ENCODE results near the gene USP47. TPM values are rescaled to one million over a fixed set of nuclear protein-coding genes. Genes with fewer than 3 reads are reported as not detected.

Gene USP47
- total and polyA plus RNA-seq, 7 experiments from 2014 or later: 42.1 to 72.4 (median 59.1) TPM

DNA sequence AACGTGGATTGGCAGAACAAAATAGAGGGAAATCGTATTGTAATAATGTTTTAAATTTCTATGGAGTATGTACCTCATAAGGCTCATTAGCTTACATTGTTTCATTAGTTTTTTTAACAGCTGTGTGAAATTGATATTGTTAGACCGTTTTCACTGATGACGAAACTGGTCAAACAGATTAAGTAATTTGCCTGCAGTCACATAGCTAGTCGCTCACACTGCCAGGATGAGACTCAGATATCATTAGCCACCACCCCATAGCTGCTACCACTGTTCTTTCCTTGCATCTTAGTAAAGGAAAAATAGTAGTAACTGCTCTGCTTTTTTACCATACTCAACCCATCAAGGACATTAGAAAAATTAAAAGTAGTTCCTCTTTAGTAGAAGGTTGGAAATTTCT is 102.7 kb downstream of the USP47 start:
- POLR2A ChIA-PET: no interaction called here
- H3K36me3 ChIP-seq (ENCODE audit: control insufficient read depth in 2 of 3, insufficient read depth in 3 of 3, low read length in 3 of 3): peaks cover 8 to 52% (median 10%) of the 10 kb centered on the region in 3 experiments
- Mint-ChIP-seq H3K4me1 (peaks cover 0 to 2% (median 0%) of the 10 kb centered on the region in 7 donors), H3K9me3 (no peaks in the 10 kb centered on the region), H3K27ac (peak overlapping the region in 3 of 9 donors; percentile 36 to 54 (median 52)), H3K27me3 (no peaks in the 10 kb centered on the region), H3K4me3 (no peak overlapping the region), H3K36me3 (peaks cover 12 to 43% (median 16%) of the 10 kb centered on the region in 5 donors)
- CTCF ChIA-PET: no interaction called here
- ATAC-seq (no peak), DNase-seq (no peak)
- intact Hi-C loops (cut with micrococcal nuclease): no loop called here
- no peak overlapping the region for H3K27ac ChIP-seq (ENCODE audit: low read depth, low read length)
- no peaks in the 10 kb centered on the region for H3K4me1 ChIP-seq (ENCODE audit: control insufficient read depth in 2 of 2, insufficient read depth in 2 of 2, low read length in 2 of 2)
- no peaks in the 10 kb centered on the region for H3K9me3 ChIP-seq (ENCODE audit: control insufficient read depth in 2 of 3, low read length in 3 of 3)
- H3K4me3 ChIP-seq (ENCODE audit: low read length): no peak overlapping the region
- H3K27me3 ChIP-seq (ENCODE audit: control insufficient read depth in 2 of 2, insufficient read depth in 2 of 2, low read length in 2 of 2): no peaks in the 10 kb centered on the region

GRCh38 chr11:11946180-11946579 is 104.4 kb downstream of the USP47 start:
- Mint-ChIP-seq H3K36me3 (peaks cover 12 to 46% (median 21%) of the 10 kb centered on the region in 5 donors), H3K9me3 (no peaks in the 10 kb centered on the region), H3K27me3 (no peaks in the 10 kb centered on the region), H3K27ac (peak overlapping the region in 4 of 9 donors; percentile 21 to 56 (median 28)), H3K4me1 (peaks cover 0 to 2% (median 0%) of the 10 kb centered on the region in 7 donors), H3K4me3 (no peak overlapping the region)
- Histone ChIP-seq H3K36me3 (ENCODE audit: control insufficient read depth in 2 of 3, insufficient read depth in 3 of 3, low read length in 3 of 3) (peaks cover 11 to 60% (median 11%) of the 10 kb centered on the region in 3 experiments), H3K4me3 (ENCODE audit: low read length) (no peak overlapping the region), H3K9me3 (ENCODE audit: control insufficient read depth in 2 of 3, low read length in 3 of 3) (no peaks in the 10 kb centered on the region), H3K27ac (ENCODE audit: low read depth, low read length) (no peak overlapping the region), H3K27me3 (ENCODE audit: control insufficient read depth in 2 of 2, insufficient read depth in 2 of 2, low read length in 2 of 2) (no peaks in the 10 kb centered on the region), H3K4me1 (ENCODE audit: control insufficient read depth in 2 of 2, insufficient read depth in 2 of 2, low read length in 2 of 2) (no peaks in the 10 kb centered on the region)
- ATAC-seq: no peak
- CTCF ChIA-PET: interaction anchor here (0.9 to 2.5 kb wide), 2 partner anchors 14 to 15 kb away, joined by 3 to 7 read pairs; no protein-coding TSS in a partner anchor
- intact Hi-C loops (cut with micrococcal nuclease): no loop called here
- no peak for DNase-seq
- POLR2A ChIA-PET: interaction anchor here (0.6 kb wide), 1 partner anchor 40 kb away, joined by 4 read pairs; no protein-coding TSS in a partner anchor

DNA sequence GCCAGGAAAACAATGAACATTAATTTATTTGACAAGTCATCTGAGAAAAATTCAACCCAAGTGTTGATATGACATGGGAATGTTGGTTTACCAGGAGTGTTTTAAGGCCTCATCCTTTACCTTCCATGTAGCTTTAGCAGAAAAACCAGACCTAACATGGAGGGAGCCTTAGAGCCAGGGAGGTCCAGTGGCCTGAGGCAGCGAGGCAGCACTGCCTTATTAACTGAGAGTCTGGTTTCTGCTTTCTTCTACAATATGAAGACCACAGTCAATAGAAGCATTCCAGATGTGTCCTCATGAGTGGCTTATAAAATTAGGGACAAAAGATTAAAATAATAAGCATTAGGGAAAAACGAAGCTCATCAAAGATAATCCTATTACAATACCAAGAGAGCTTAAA is 105.1 kb downstream of the USP47 start:
- POLR2A ChIA-PET: no interaction called here
- ATAC-seq (no peak), DNase-seq (no peak)
- Mint-ChIP-seq H3K27me3 (no peaks in the 10 kb centered on the region), H3K27ac (peak overlapping the region in 5 of 9 donors; percentile 14 to 38 (median 24)), H3K4me3 (no peak overlapping the region), H3K4me1 (peaks cover 0 to 2% (median 0%) of the 10 kb centered on the region in 7 donors), H3K9me3 (no peaks in the 10 kb centered on the region), H3K36me3 (peaks cover 16 to 44% (median 25%) of the 10 kb centered on the region in 5 donors)
- Histone ChIP-seq H3K4me1 (ENCODE audit: control insufficient read depth in 2 of 2, insufficient read depth in 2 of 2, low read length in 2 of 2) (no peaks in the 10 kb centered on the region), H3K9me3 (ENCODE audit: control insufficient read depth in 2 of 3, low read length in 3 of 3) (no peaks in the 10 kb centered on the region), H3K27ac (ENCODE audit: low read depth, low read length) (no peak overlapping the region), H3K36me3 (ENCODE audit: control insufficient read depth in 2 of 3, insufficient read depth in 3 of 3, low read length in 3 of 3) (peaks cover 12 to 64% (median 18%) of the 10 kb centered on the region in 3 experiments), H3K27me3 (ENCODE audit: control insufficient read depth in 2 of 2, insufficient read depth in 2 of 2, low read length in 2 of 2) (no peaks in the 10 kb centered on the region), H3K4me3 (ENCODE audit: low read length) (no peak overlapping the region)
- CTCF ChIA-PET: interaction anchor here (0.9 to 2.5 kb wide), 2 partner anchors 15 to 25 kb away, joined by 3 to 7 read pairs; no protein-coding TSS in a partner anchor
- intact Hi-C loops (cut with micrococcal nuclease): no loop called here

DNA sequence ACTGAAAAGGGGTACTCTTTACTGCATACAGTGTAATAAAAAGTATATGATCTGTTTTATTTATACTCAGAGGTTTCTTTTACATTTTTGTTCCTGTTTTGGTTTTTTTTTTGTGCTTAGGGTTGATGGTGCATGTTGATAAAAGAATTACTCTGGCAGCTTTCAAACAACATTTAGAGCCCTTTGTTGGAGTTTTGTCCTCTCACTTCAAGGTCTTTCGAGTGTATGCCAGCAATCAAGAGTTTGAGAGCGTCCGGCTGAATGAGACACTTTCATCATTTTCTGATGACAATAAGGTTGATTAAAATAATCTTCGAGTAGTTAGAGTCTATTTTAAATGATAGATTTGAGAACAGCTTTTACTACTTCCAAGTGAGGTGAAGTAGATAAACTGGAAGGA is 106.1 kb downstream of the USP47 start:
- Mint-ChIP-seq H3K4me3 (no peak overlapping the region), H3K4me1 (peaks cover 0 to 2% (median 0%) of the 10 kb centered on the region in 7 donors), H3K36me3 (peaks cover 17 to 47% (median 26%) of the 10 kb centered on the region in 5 donors), H3K27me3 (no peaks in the 10 kb centered on the region), H3K9me3 (no peaks in the 10 kb centered on the region), H3K27ac (peak overlapping the region in 6 of 9 donors; percentile 9 to 65 (median 45))
- Histone ChIP-seq H3K27me3 (ENCODE audit: control insufficient read depth in 2 of 2, insufficient read depth in 2 of 2, low read length in 2 of 2) (no peaks in the 10 kb centered on the region), H3K9me3 (ENCODE audit: control insufficient read depth in 2 of 3, low read length in 3 of 3) (no peaks in the 10 kb centered on the region), H3K4me1 (ENCODE audit: control insufficient read depth in 2 of 2, insufficient read depth in 2 of 2, low read length in 2 of 2) (no peaks in the 10 kb centered on the region), H3K4me3 (ENCODE audit: low read length) (no peak overlapping the region), H3K27ac (ENCODE audit: low read depth, low read length) (no peak overlapping the region), H3K36me3 (ENCODE audit: control insufficient read depth in 2 of 3, insufficient read depth in 3 of 3, low read length in 3 of 3) (peaks cover 11 to 62% (median 25%) of the 10 kb centered on the region in 3 experiments)
- no peak for DNase-seq
- POLR2A ChIA-PET: no interaction called here
- intact Hi-C loops (cut with micrococcal nuclease): no loop called here
- CTCF ChIA-PET: interaction anchor here (0.9 to 2.5 kb wide), 2 partner anchors 16 to 24 kb away, joined by 3 to 7 read pairs; no protein-coding TSS in a partner anchor
- no peak for ATAC-seq

DNA sequence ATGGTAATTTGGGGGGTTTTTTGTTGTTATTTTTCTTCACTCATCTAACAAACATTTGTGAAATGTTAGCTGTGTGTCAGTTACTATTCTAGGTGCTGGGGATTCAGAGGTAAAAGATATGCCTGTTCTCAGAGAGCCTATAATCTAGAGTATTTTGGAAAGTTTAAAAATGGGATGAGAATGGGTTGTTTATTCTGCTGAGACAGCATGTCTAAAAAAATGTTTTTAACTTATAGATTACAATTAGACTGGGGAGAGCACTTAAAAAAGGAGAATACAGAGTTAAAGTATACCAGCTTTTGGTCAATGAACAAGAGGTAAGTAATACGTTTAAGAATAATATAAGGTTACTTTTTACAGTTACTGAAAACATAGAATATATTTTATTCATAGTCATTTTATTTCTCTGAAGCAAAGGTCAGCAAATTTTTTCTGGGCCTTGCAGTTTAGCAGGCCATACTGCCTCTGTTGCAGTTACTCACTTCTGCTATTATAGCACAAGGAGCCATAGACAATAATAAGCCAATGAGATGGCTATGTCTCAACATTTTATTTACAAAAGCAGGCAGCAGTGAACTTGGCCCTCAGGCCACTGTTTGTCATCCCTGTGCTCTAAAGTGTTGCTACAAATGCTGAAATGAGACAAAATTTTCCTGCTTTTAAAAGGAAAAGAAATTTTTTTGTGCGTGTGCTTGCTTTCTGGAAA is 106.6 kb downstream of the USP47 start:
- peaks cover 0 to 2% (median 0%) of the 10 kb centered on the region in 7 donors for H3K4me1 Mint-ChIP-seq
- Histone ChIP-seq H3K27me3 (ENCODE audit: control insufficient read depth in 2 of 2, insufficient read depth in 2 of 2, low read length in 2 of 2) (no peaks in the 10 kb centered on the region), H3K27ac (ENCODE audit: low read depth, low read length) (no peak overlapping the region), H3K9me3 (ENCODE audit: control insufficient read depth in 2 of 3, low read length in 3 of 3) (no peaks in the 10 kb centered on the region), H3K4me1 (ENCODE audit: control insufficient read depth in 2 of 2, insufficient read depth in 2 of 2, low read length in 2 of 2) (no peaks in the 10 kb centered on the region), H3K4me3 (ENCODE audit: low read length) (no peak overlapping the region), H3K36me3 (ENCODE audit: control insufficient read depth in 2 of 3, insufficient read depth in 3 of 3, low read length in 3 of 3) (peaks cover 11 to 59% (median 25%) of the 10 kb centered on the region in 3 experiments)
- no peaks in the 10 kb centered on the region for H3K9me3 Mint-ChIP-seq
- ChIA-PET CTCF (interaction anchor here (2.5 kb wide), 1 partner anchor 16 kb away, joined by 7 read pairs; no protein-coding TSS in a partner anchor), POLR2A (no interaction called here)
- H3K4me3 Mint-ChIP-seq: no peak overlapping the region
- H3K27me3 Mint-ChIP-seq: no peaks in the 10 kb centered on the region
- intact Hi-C loops (cut with micrococcal nuclease): no loop called here
- DNase-seq (no peak), ATAC-seq (no peak)
- peaks cover 16 to 51% (median 26%) of the 10 kb centered on the region in 5 donors for H3K36me3 Mint-ChIP-seq
- peak overlapping the region in 5 of 9 donors; percentile 20 to 65 (median 63) for H3K27ac Mint-ChIP-seq

- Mint-ChIP-seq H3K27me3 (no peaks in the 10 kb centered on the region), H3K9me3 (no peaks in the 10 kb centered on the region), H3K27ac (peak overlapping the region in 2 of 9 donors; percentile 25 to 28), H3K36me3 (peaks cover 16 to 53% (median 24%) of the 10 kb centered on the region in 5 donors), H3K4me3 (no peak overlapping the region), H3K4me1 (peaks cover 0 to 2% (median 0%) of the 10 kb centered on the region in 7 donors)
- DNase-seq: no peak
- Histone ChIP-seq H3K4me1 (ENCODE audit: control insufficient read depth in 2 of 2, insufficient read depth in 2 of 2, low read length in 2 of 2) (no peaks in the 10 kb centered on the region), H3K27ac (ENCODE audit: low read depth, low read length) (no peak overlapping the region), H3K9me3 (ENCODE audit: control insufficient read depth in 2 of 3, low read length in 3 of 3) (no peaks in the 10 kb centered on the region), H3K27me3 (ENCODE audit: control insufficient read depth in 2 of 2, insufficient read depth in 2 of 2, low read length in 2 of 2) (no peaks in the 10 kb centered on the region), H3K36me3 (ENCODE audit: control insufficient read depth in 2 of 3, insufficient read depth in 3 of 3, low read length in 3 of 3) (peaks cover 11 to 56% (median 25%) of the 10 kb centered on the region in 3 experiments), H3K4me3 (ENCODE audit: low read length) (no peak overlapping the region)
- ChIA-PET POLR2A (no interaction called here), CTCF (no interaction called here)
- ATAC-seq: no peak
- intact Hi-C loops (cut with micrococcal nuclease): no loop called here
These were observed 107.7 kb downstream of the USP47 start for GRCh38 chr11:11949482-11949881.

Measured in naive thymus-derived CD4-positive, alpha-beta T cell (primary cell).